ENCODE measurements around the gene CCDC171.

The CCDC171 gene

DNA sequence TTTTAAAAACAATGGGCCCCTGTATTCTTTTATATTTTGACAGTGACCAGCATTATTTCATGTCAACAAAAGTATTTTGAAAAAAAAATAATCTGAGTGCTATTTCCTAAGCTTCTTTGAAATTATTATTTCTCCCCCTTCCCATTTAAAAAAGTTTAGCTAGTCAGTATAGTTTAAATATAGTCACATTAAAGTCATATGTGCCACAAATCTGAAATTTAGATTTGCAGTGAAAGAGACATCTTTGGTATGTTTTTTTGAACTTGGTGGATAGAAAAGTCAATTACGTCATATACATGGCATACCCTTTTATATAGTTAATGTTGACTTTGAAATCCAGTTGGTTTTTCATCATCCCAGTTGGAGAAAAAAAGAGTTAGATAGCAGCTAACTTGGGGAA lies 297.0 kb downstream of the CCDC171 start:
- H2AFZ ChIP-seq (ENCODE audit: low read length) = no peak overlapping the region
- no peaks in the 10 kb centered on the region for H3K9me3 ChIP-seq (ENCODE audit: low read length)
- H3K4me2 ChIP-seq (ENCODE audit: low read length) = no peak overlapping the region
- no peaks in the 10 kb centered on the region for H3K4me1 ChIP-seq (ENCODE audit: insufficient read depth, low read length, severe bottlenecking)
- no peaks in the 10 kb centered on the region for H3F3A ChIP-seq (ENCODE audit: insufficient read depth, low read length)
- H4K20me1 ChIP-seq (ENCODE audit: insufficient read depth, low read length) = no peaks in the 10 kb centered on the region
- no peaks in the 10 kb centered on the region for H3K79me2 ChIP-seq (ENCODE audit: insufficient read depth, low read length)
- no peak overlapping the region for H3K9ac ChIP-seq (ENCODE audit: low read length)
- no peaks in the 10 kb centered on the region for H3K27me3 ChIP-seq (ENCODE audit: insufficient read depth, low read length)
- no peak overlapping the region for H3K4me3 ChIP-seq (ENCODE audit: low read depth, low read length, poor library complexity, severe bottlenecking)
- H3K27ac ChIP-seq (ENCODE audit: low read depth, low read length, poor library complexity, severe bottlenecking) = no peak overlapping the region
- no peaks in the 10 kb centered on the region for H3K36me3 ChIP-seq (ENCODE audit: insufficient read depth, low read length)
- TF ChIP-seq, protein P1, sequence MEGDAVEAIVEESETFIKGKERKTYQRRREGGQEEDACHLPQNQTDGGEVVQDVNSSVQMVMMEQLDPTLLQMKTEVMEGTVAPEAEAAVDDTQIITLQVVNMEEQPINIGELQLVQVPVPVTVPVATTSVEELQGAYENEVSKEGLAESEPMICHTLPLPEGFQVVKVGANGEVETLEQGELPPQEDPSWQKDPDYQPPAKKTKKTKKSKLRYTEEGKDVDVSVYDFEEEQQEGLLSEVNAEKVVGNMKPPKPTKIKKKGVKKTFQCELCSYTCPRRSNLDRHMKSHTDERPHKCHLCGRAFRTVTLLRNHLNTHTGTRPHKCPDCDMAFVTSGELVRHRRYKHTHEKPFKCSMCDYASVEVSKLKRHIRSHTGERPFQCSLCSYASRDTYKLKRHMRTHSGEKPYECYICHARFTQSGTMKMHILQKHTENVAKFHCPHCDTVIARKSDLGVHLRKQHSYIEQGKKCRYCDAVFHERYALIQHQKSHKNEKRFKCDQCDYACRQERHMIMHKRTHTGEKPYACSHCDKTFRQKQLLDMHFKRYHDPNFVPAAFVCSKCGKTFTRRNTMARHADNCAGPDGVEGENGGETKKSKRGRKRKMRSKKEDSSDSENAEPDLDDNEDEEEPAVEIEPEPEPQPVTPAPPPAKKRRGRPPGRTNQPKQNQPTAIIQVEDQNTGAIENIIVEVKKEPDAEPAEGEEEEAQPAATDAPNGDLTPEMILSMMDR (IDR thresholded peaks at IDR 0.05; ENCODE audit: low read length) = no peak
- no peak for TF ChIP-seq EZH2 (IDR thresholded peaks at IDR 0.05; ENCODE audit: borderline replicate concordance, low read length)
- no peaks in the 10 kb centered on the region for H3K9me2 ChIP-seq (ENCODE audit: low read depth, low read length)

DNA sequence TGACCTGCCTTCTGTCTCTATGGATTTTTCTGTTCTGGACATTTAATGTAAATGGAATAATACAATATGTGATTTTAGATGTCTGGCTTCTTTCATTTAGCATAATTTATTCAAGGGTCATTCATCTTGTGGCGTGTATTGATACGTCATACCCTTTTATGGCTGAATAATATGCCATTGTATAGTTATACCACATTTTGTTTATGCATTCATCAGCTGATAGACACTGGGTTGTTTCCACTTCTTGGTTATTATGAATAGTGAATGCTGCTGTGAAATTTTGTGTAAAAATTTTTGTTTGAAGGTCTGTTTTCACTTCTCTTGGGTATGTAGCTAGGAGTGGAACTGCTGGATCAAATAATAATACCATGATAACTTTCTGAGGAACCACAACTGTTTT lies 298.9 kb downstream of the CCDC171 start:
- Histone ChIP-seq H3K9me2 (ENCODE audit: low read depth, low read length) (no peaks in the 10 kb centered on the region), H3K27me3 (ENCODE audit: insufficient read depth, low read length) (no peaks in the 10 kb centered on the region), H3K9me3 (ENCODE audit: low read length) (no peaks in the 10 kb centered on the region), H2AFZ (ENCODE audit: low read length) (no peak overlapping the region), H3K79me2 (ENCODE audit: insufficient read depth, low read length) (no peaks in the 10 kb centered on the region), H3K4me3 (ENCODE audit: low read depth, low read length, poor library complexity, severe bottlenecking) (no peak overlapping the region), H3K4me2 (ENCODE audit: low read length) (no peak overlapping the region), H3K4me1 (ENCODE audit: insufficient read depth, low read length, severe bottlenecking) (no peaks in the 10 kb centered on the region), H3F3A (ENCODE audit: insufficient read depth, low read length) (no peaks in the 10 kb centered on the region), H3K9ac (ENCODE audit: low read length) (no peak overlapping the region), H3K36me3 (ENCODE audit: insufficient read depth, low read length) (no peaks in the 10 kb centered on the region), H4K20me1 (ENCODE audit: insufficient read depth, low read length) (no peaks in the 10 kb centered on the region), H3K27ac (ENCODE audit: low read depth, low read length, poor library complexity, severe bottlenecking) (no peak overlapping the region)
- TF ChIP-seq, protein P1 (IDR thresholded peaks at IDR 0.05; ENCODE audit: low read length) = no peak
- no peak for TF ChIP-seq EZH2 (IDR thresholded peaks at IDR 0.05; ENCODE audit: borderline replicate concordance, low read length)

DNA sequence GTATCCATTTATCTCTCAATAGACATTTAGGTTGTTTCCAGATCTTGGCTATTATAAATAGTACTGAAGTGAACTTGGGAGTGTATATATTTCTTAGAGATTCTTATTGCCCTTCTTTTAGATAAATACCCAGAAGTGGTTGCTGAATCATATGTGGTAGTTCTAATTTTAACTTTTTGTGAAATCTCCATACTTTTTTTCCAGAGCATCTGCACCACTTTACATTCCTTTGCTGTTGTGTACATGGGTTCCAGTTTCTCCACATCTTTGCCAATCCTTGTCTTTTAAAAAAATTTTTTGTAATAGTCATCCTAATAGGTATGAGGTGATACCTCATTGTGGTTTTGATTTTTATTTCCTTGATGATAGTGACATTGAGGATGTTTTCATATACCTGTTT lies 303.7 kb downstream of the CCDC171 start:
- Histone ChIP-seq H4K20me1 (ENCODE audit: insufficient read depth, low read length) (no peaks in the 10 kb centered on the region), H3K27me3 (ENCODE audit: insufficient read depth, low read length) (no peaks in the 10 kb centered on the region), H3K79me2 (ENCODE audit: insufficient read depth, low read length) (no peaks in the 10 kb centered on the region), H3K27ac (ENCODE audit: low read depth, low read length, poor library complexity, severe bottlenecking) (no peak overlapping the region), H2AFZ (ENCODE audit: low read length) (no peak overlapping the region), H3K4me1 (ENCODE audit: insufficient read depth, low read length, severe bottlenecking) (no peaks in the 10 kb centered on the region), H3K36me3 (ENCODE audit: insufficient read depth, low read length) (no peaks in the 10 kb centered on the region), H3K9me3 (ENCODE audit: low read length) (no peaks in the 10 kb centered on the region), H3K9ac (ENCODE audit: low read length) (no peak overlapping the region), H3F3A (ENCODE audit: insufficient read depth, low read length) (no peaks in the 10 kb centered on the region), H3K4me3 (ENCODE audit: low read depth, low read length, poor library complexity, severe bottlenecking) (no peak overlapping the region), H3K4me2 (ENCODE audit: low read length) (no peak overlapping the region), H3K9me2 (ENCODE audit: low read depth, low read length) (no peaks in the 10 kb centered on the region)
- no peak for TF ChIP-seq EZH2 (IDR thresholded peaks at IDR 0.05; ENCODE audit: borderline replicate concordance, low read length)
- TF ChIP-seq, protein P1 (IDR thresholded peaks at IDR 0.05; ENCODE audit: low read length) = no peak

Data from OCI-LY1 (cell line).